ENCODE results near the gene CRYAB. TPM values are rescaled to one million over a fixed set of nuclear protein-coding genes. Genes with fewer than 3 reads are reported as not detected.

CRYAB gene
- total and polyA plus RNA-seq, 2 of the 4 experiments (the other 2 are of a cell fraction), result 6.5 to 19.5 TPM

DNA sequence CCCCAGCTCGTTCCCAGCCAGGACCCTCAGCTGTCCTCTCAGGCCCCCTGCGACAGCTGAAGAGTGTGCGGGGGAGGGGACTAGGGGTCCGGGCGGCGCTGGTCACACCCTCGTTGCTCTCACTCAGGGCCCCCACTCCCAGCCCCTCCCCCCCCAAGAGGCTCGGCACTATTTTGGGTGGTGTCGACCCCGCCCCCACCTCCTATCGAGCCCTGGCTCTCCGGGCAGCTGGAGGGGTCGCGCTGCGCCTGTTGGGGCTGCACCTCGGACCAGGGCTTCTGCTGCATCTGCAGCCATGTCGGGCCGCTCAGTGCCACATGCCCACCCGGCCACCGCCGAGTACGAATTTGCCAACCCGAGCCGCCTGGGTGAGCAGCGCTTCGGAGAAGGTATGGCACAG is 965 bp upstream of the CRYAB start, which contains the start of gene HSPB2:
HSPB2 (plus strand) TSS at position 200 of the 400 bp plus-strand sequence; CDS start at position 296, 96 bp downstream.
- intact Hi-C loops (cut with micrococcal nuclease), result no loop called here
- H2AK9ac ChIP-seq (replicated peaks; ENCODE audit: low read depth, low read length, poor library complexity), result peak within 1 kb of the TSS; percentile 97
- peak within 1 kb of the TSS; percentile 97 for H2BK20ac ChIP-seq (ENCODE audit: low read depth, low read length)
- peak within 1 kb of the TSS; percentile 75 for H3K14ac ChIP-seq (replicated peaks; ENCODE audit: low read depth, low read length)
- dilution Hi-C loops (cut with HindIII; ENCODE audit: low sequenced_read_pairs, unreplicated experiment), result no loop called here
- H3K79me1 ChIP-seq (ENCODE audit: low read depth in 1 of 2, low read length in 2 of 2), result peaks cover 0 to 15% of the 10 kb centered on the region in 2 experiments; a peak in 2 of 4 replicates
- peak within 1 kb of the TSS; percentile 41; the same call in 1 of the 2 replicates for H3K56ac ChIP-seq (ENCODE audit: extremely low read depth, insufficient read depth, low read length)
- ChIA-PET POLR2A (ENCODE audit: unreplicated experiment) (no interaction called here), CTCF (no interaction called here)
- H3K36me3 ChIP-seq (ENCODE audit: control insufficient read depth, insufficient read depth, low read length), result no peaks in the 10 kb centered on the region
- H4K91ac ChIP-seq (ENCODE audit: insufficient read depth, low read depth, low read length), result peak within 1 kb of the TSS; percentile 97
- no peaks in the 10 kb centered on the region for H3K27me3 ChIP-seq (ENCODE audit: control insufficient read depth, insufficient read depth, low read length)
- H2BK5ac ChIP-seq (ENCODE audit: low read depth, low read length, poor library complexity, severe bottlenecking), result peak within 1 kb of the TSS; percentile 85
- peak within 1 kb of the TSS; percentile 88 for H2AFZ ChIP-seq (replicated peaks; ENCODE audit: low read length, poor library complexity)
- in situ Hi-C loops (cut with MboI; ENCODE audit: low sequenced_read_pairs), result no loop called here
- H2BK15ac ChIP-seq (ENCODE audit: low read depth, low read length), result peak within 1 kb of the TSS; percentile 95; the same call in 2 of the 3 replicates
- H3K18ac ChIP-seq (ENCODE audit: low read depth, low read length), result peak within 1 kb of the TSS; percentile 89
- no peak for TF ChIP-seq FOS (IDR thresholded peaks at IDR 0.05; ENCODE audit: low read depth, low read length)
- H3K9ac ChIP-seq (ENCODE audit: low read depth, low read length), result peak within 1 kb of the TSS; percentile 58
- H3K27ac ChIP-seq (ENCODE audit: insufficient read depth, low read length), result peak within 1 kb of the TSS; percentile 78
- BruUV-seq (replicated peaks), result no TSS peak
- peak within 1 kb of the TSS; percentile 94 for H2AK5ac ChIP-seq (ENCODE audit: low read depth, low read length)
- H4K8ac ChIP-seq (ENCODE audit: low read depth in 2 of 2, low read length in 2 of 2), result peak within 1 kb of the TSS; percentile 93 to 95
- H3K4me1 ChIP-seq (ENCODE audit: control insufficient read depth, insufficient read depth, low read length), result peaks cover 36% of the 10 kb centered on the region
- no peaks in the 10 kb centered on the region for H3K9me3 ChIP-seq (ENCODE audit: control insufficient read depth, insufficient read depth, low read length)
- H3K4me3 ChIP-seq (ENCODE audit: insufficient read depth, low read depth, low read length), result peak within 1 kb of the TSS; percentile 1; the same call in 1 of the 2 replicates
- H4K20me1 ChIP-seq (ENCODE audit: insufficient read depth, low read length), result no peaks in the 10 kb centered on the region
- peak within 1 kb of the TSS; percentile 95 for H4K5ac ChIP-seq (ENCODE audit: low read depth, low read length)
- H3K9me1 ChIP-seq (ENCODE audit: insufficient read depth, low read length), result peaks cover 18% of the 10 kb centered on the region
- no CpG with 5 or more reads among the region's 26 CpGs for WGBS, 2 experiments (ENCODE audit: extremely low coverage in 2 of 2, insufficient read length in 1 of 2)
- DNase-seq (no peak), ATAC-seq (ENCODE audit: low read depth) (0 out of 2 replicates have a peak, but pooled peaks have one; percentile 2)
- peak within 1 kb of the TSS; percentile 58 for H3K4me2 ChIP-seq (ENCODE audit: low read depth, low read length)
- H2BK120ac ChIP-seq (ENCODE audit: low read depth, low read length), result peak within 1 kb of the TSS; percentile 90
- H3K4ac ChIP-seq (ENCODE audit: low read depth, low read length), result peak within 1 kb of the TSS; percentile 94
- peak within 1 kb of the TSS; percentile 76 for H3K23ac ChIP-seq (ENCODE audit: low read depth, low read length)
